DND-41 (cell line): ENCODE measurements around the gene MRPL14.

Experiments used
- ATAC-seq: fragments of 200-7000 bp; cut with Tn5 transposase; 3 replicates; pipeline ENCODE4 v1.9.1; 2021; ENCODE audit warnings: low read depth; ENCODE audit not compliant: insufficient read depth
- DNase-seq: peaks from one replicate; pipeline ENCODE4 v3.0.0-alpha.2; 2020
- H2AFZ ChIP-seq: 2 replicates; pipeline ENCODE4 v1.6.0; 2012; ENCODE audit warnings: low read depth, low read length
- H3K27ac ChIP-seq: 2 replicates; pipeline ENCODE4 v1.5.1; 2012; ENCODE audit warnings: low read length, inconsistent platforms
- H3K27me3 ChIP-seq: fragments of 200-600 bp; sonication (generic); 2 replicates; pipeline ENCODE4 v1.6.0; 2012; ENCODE audit warnings: low read length, mild to moderate bottlenecking, inconsistent platforms; ENCODE audit not compliant: insufficient read depth, poor library complexity
- H3K36me3 ChIP-seq: 2 replicates; pipeline ENCODE4 v1.5.1; 2012; ENCODE audit warnings: low read length, inconsistent platforms; ENCODE audit not compliant: insufficient read depth
- H3K4me1 ChIP-seq: 2 replicates; pipeline ENCODE4 v1.5.1; 2012; ENCODE audit warnings: mild to moderate bottlenecking, low read length; ENCODE audit not compliant: insufficient read depth
- H3K4me2 ChIP-seq: 2 replicates; pipeline ENCODE4 v1.6.0; 2012; ENCODE audit warnings: mild to moderate bottlenecking, moderate library complexity, low read length, inconsistent platforms; ENCODE audit not compliant: insufficient read depth
- H3K4me3 ChIP-seq, 2 experiments: fragments of 200-600 bp in 1 of 2; shearing (Covaris generic) in 1 of 2; 2 replicates each; pipeline ENCODE4 v1.5.1; 2012 to 2016; ENCODE audit warnings: inconsistent platforms in 2 of 2, low read length in 2 of 2, mild to moderate bottlenecking in 2 of 2, low read depth in 1 of 2, moderate library complexity in 1 of 2
- H3K79me2 ChIP-seq: 2 replicates; pipeline ENCODE4 v1.6.0; 2012; ENCODE audit warnings: low read length, inconsistent platforms; ENCODE audit not compliant: insufficient read depth
- H3K9ac ChIP-seq: 2 replicates; pipeline ENCODE4 v1.6.0; 2012; ENCODE audit warnings: low read depth, mild to moderate bottlenecking, inconsistent platforms, low read length, moderate library complexity
- H3K9me3 ChIP-seq: 2 replicates; pipeline ENCODE4 v1.5.1; 2012; ENCODE audit warnings: low read length, moderate library complexity, mild to moderate bottlenecking, inconsistent platforms; ENCODE audit not compliant: insufficient read depth, severe bottlenecking
- H4K20me1 ChIP-seq: 2 replicates; pipeline ENCODE4 v1.6.0; 2012; ENCODE audit warnings: low read length; ENCODE audit not compliant: insufficient read depth
- EZH2 ChIP-seq: IDR thresholded peaks from 3 replicates; pipeline ENCODE4 v1.6.1; 2012; ENCODE audit warnings: borderline replicate concordance, low read depth, mild to moderate bottlenecking, moderate library complexity, low read length, inconsistent platforms; ENCODE audit not compliant: severe bottlenecking
- TF ChIP-seq, protein P1 (sequence below): IDR thresholded peaks from 2 replicates; pipeline ENCODE4 v1.5.1; 2012; ENCODE audit warnings: borderline replicate concordance, low read length, moderate library complexity, mild to moderate bottlenecking; ENCODE audit not compliant: poor library complexity, severe bottlenecking; ENCODE audit errors: extremely low read depth

The MRPL14 gene

GRCh38 chr6:44115866-44116265, 11.4 kb downstream of the MRPL14 start:
- H3K4me3 ChIP-seq, result no peak overlapping the region
- no peaks in the 10 kb centered on the region for H3K9me3 ChIP-seq
- no peak for TF ChIP-seq EZH2
- no peaks in the 10 kb centered on the region for H3K4me1 ChIP-seq
- no peak overlapping the region for H3K27ac ChIP-seq
- ATAC-seq (no peak), DNase-seq (no peak)
- peaks cover 59% of the 10 kb centered on the region for H3K79me2 ChIP-seq
- H3K9ac ChIP-seq, result no peak overlapping the region
- no peak overlapping the region for H3K4me2 ChIP-seq
- peaks cover 78% of the 10 kb centered on the region for H4K20me1 ChIP-seq
- H2AFZ ChIP-seq, result no peak overlapping the region
- H3K36me3 ChIP-seq, result peaks cover 55% of the 10 kb centered on the region
- H3K27me3 ChIP-seq, result no peaks in the 10 kb centered on the region

DNA sequence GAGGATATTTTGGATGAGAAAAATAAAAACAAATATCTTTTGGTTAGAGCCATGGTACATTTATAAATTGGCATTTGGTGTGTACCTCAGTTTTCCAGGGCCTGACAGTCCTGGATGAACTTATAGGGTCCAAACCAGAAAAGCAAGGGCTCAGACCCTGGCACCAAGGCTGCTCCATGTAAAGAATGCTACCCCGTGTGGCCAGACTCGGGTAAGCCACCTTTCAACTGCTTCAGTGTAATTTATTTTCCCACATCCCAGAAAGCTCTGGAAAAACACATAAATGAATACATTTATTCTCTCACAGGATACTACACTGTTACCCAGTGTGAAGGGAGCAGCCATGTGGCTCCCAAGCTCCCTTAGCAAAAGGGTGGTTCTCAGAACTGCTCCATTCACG, 13.8 kb downstream of the MRPL14 start:
- peaks cover 68% of the 10 kb centered on the region for H4K20me1 ChIP-seq
- no peak overlapping the region for H3K27ac ChIP-seq
- H3K79me2 ChIP-seq, result peaks cover 35% of the 10 kb centered on the region
- H3K4me2 ChIP-seq, result no peak overlapping the region
- H3K9me3 ChIP-seq, result no peaks in the 10 kb centered on the region
- H3K9ac ChIP-seq, result no peak overlapping the region
- TF ChIP-seq, protein P1, sequence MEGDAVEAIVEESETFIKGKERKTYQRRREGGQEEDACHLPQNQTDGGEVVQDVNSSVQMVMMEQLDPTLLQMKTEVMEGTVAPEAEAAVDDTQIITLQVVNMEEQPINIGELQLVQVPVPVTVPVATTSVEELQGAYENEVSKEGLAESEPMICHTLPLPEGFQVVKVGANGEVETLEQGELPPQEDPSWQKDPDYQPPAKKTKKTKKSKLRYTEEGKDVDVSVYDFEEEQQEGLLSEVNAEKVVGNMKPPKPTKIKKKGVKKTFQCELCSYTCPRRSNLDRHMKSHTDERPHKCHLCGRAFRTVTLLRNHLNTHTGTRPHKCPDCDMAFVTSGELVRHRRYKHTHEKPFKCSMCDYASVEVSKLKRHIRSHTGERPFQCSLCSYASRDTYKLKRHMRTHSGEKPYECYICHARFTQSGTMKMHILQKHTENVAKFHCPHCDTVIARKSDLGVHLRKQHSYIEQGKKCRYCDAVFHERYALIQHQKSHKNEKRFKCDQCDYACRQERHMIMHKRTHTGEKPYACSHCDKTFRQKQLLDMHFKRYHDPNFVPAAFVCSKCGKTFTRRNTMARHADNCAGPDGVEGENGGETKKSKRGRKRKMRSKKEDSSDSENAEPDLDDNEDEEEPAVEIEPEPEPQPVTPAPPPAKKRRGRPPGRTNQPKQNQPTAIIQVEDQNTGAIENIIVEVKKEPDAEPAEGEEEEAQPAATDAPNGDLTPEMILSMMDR, result peak; percentile 33
- TF ChIP-seq EZH2, result no peak
- H3K27me3 ChIP-seq, result no peaks in the 10 kb centered on the region
- H3K36me3 ChIP-seq, result peaks cover 79% of the 10 kb centered on the region
- no peak overlapping the region for H2AFZ ChIP-seq
- H3K4me3 ChIP-seq, result no peak overlapping the region
- ATAC-seq, result 0 out of 3 replicates have a peak, but pooled peaks have one; percentile 40
- no peaks in the 10 kb centered on the region for H3K4me1 ChIP-seq
- no peak for DNase-seq

- no peak for ATAC-seq
- peaks cover 88% of the 10 kb centered on the region for H3K36me3 ChIP-seq
- peaks cover 18% of the 10 kb centered on the region for H3K79me2 ChIP-seq
Measured at GRCh38 chr6:44111434-44112417, 15.5 kb downstream of the MRPL14 start.

GRCh38 chr6:44110966-44111365, 16.3 kb downstream of the MRPL14 start:
- Histone ChIP-seq H3K27me3 (no peaks in the 10 kb centered on the region), H3K4me2 (no peak overlapping the region), H2AFZ (no peak overlapping the region), H3K9ac (no peak overlapping the region), H3K4me3 (no peak overlapping the region), H4K20me1 (peaks cover 56% of the 10 kb centered on the region), H3K27ac (no peak overlapping the region), H3K4me1 (no peaks in the 10 kb centered on the region), H3K9me3 (no peaks in the 10 kb centered on the region), H3K79me2 (peaks cover 10% of the 10 kb centered on the region), H3K36me3 (peaks cover 90% of the 10 kb centered on the region)
- no peak for ATAC-seq
- TF ChIP-seq EZH2, result no peak
- TF ChIP-seq, protein P1, result no peak
- DNase-seq, result no peak

More at GRCh38 chr6:44111434-44112417, 15.5 kb downstream of the MRPL14 start:
- Histone ChIP-seq H3K9ac (no peak overlapping the region), H2AFZ (no peak overlapping the region), H3K27ac (no peak overlapping the region), H4K20me1 (peaks cover 62% of the 10 kb centered on the region), H3K9me3 (no peaks in the 10 kb centered on the region), H3K4me3 (no peak overlapping the region), H3K27me3 (no peaks in the 10 kb centered on the region), H3K4me2 (no peak overlapping the region), H3K4me1 (no peaks in the 10 kb centered on the region)
- TF ChIP-seq, protein P1, result no peak
- no peak for TF ChIP-seq EZH2
- no peak for DNase-seq
